ENCODE data around the gene REG3G.

Gene REG3G

GRCh38 chr2:78999406-78999805, 26.1 kb upstream of the REG3G start:
- no peak; the same call in none of the 2 replicates for TF ChIP-seq CTCF (IDR thresholded peaks at IDR 0.05; ENCODE audit: low read depth, low read length)
- no peak for DNase-seq (ENCODE audit: extremely low read depth, low read depth)

- no peak for DNase-seq (ENCODE audit: extremely low read depth, low read depth)
- no peak for TF ChIP-seq CTCF (IDR thresholded peaks at IDR 0.05; ENCODE audit: low read depth, low read length)
These were observed 25.4 kb upstream of the REG3G start for GRCh38 chr2:79000008-79000576.

- no peak for DNase-seq (ENCODE audit: extremely low read depth, low read depth)
- no peak for TF ChIP-seq CTCF (IDR thresholded peaks at IDR 0.05; ENCODE audit: low read depth, low read length)
These were observed 24.2 kb upstream of the REG3G start for GRCh38 chr2:79001285-79001684.

GRCh38 chr2:79004680-79005079, 20.8 kb upstream of the REG3G start:
- no peak for TF ChIP-seq CTCF (IDR thresholded peaks at IDR 0.05; ENCODE audit: low read depth, low read length)
- no peak for DNase-seq (ENCODE audit: extremely low read depth, low read depth)

- DNase-seq (ENCODE audit: extremely low read depth, low read depth), result no peak
- no peak for TF ChIP-seq CTCF (IDR thresholded peaks at IDR 0.05; ENCODE audit: low read depth, low read length)
These were observed 20.3 kb upstream of the REG3G start for GRCh38 chr2:79005216-79005615.

GRCh38 chr2:79009388-79009787, 16.1 kb upstream of the REG3G start:
- no peak for DNase-seq (ENCODE audit: extremely low read depth, low read depth)
- TF ChIP-seq CTCF (IDR thresholded peaks at IDR 0.05; ENCODE audit: low read depth, low read length), result no peak

- TF ChIP-seq CTCF (IDR thresholded peaks at IDR 0.05; ENCODE audit: low read depth, low read length), result no peak
- no peak for DNase-seq (ENCODE audit: extremely low read depth, low read depth)
These were observed 14.0 kb upstream of the REG3G start for GRCh38 chr2:79011496-79011895.

Measured in AG09319 (cell line).